Adipose tissue (tissue), 3 donors: ENCODE data around the gene ZSCAN32. TPM values are rescaled to one million over a fixed set of nuclear protein-coding genes. Genes with fewer than 3 reads are reported as not detected.

Experiments used
- H3K27ac ChIP-seq: one replicate; pipeline ENCODE4 v1.5.1; 2013; ENCODE audit warnings: low read depth, low read length
- WGBS, 3 donors: extraction: QIAGEN DNeasy Blood & Tissue Kit; methylation state at CpG; one replicate each; pipeline ENCODE4 v1.1.7; 2013; 5-methylcytosine and 5-hydroxymethylcytosine counted together
- polyA plus RNA-seq, 3 donors: library from polyadenylated mRNA; stranded (reverse); fragments of 200-250 nt; gene quantifications; one replicate each; pipeline ENCODE4 v1.2.3, GENCODE V29; 2013
- donor health status: healthy with polysubstance abuse.
- donor health status: Bipolar disorder and iron deficiency.
- donor health status: healthy.

ZSCAN32 gene
- 10 to 100 TPM in 1 of 3 donors, 1 to 10 TPM in 2; 4.5 to 10.1 (median 6.0) TPM for polyA plus RNA-seq

DNA sequence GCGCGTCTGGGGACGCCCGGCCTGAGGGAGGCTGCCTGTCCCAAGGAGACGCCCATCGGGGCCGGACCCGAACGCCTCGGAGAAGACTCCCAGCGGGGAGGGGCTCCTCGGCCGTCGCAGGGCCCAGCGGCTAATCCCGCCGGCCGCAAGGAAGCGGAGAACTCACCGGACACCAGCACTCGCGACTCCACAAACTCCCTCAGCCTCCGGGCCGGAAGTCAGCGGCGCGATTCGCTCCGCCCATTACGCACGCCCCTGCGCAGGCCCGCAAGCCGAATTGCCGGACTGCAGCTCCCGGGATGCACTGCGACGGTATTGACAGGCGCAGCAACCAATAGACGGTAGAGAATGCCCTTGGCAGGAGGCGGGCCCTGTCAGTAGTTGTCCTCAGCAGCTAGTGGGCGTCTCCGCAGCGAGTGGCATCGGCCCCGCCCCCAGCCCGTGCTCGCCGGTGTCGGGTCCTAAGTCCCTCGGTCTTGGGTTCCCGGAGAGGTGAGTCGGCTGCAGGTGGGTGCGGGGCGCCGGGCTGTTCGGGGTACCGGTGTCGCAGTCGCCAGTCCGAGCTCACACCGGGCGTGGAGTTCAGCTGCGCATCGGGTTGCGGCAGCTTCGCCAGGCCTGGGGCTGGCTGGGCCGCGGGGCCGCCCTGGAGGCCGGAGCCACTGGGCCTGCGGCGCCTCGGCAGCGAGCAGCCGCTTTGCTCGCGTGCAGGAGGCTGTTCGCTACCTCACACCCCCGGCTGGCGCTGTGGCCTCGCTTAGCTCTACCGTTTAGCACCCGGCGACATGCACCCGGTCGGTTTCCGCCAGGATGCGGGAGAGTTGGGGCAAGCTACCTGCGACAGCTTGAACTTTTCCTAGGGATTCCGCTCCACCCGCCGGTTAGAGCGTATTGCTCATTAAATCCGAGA is at the start of gene ZSCAN32, which contains the start of gene ZNF174:
TSS of gene ZSCAN32 (minus strand) at position 226 of the 910 bp plus-strand sequence. CDS start 3,447 bp downstream, outside the sequence.
TSS of gene ZNF174 (plus strand) at position 437 of the 910 bp plus-strand sequence. CDS start 790 bp downstream, outside the sequence.
- WGBS, 3 donors = 0 to 1% (median 0%) methylated on average over 85 to 95 of the region's 95 CpGs
- H3K27ac ChIP-seq = no peak within 1 kb of the TSS

DNA sequence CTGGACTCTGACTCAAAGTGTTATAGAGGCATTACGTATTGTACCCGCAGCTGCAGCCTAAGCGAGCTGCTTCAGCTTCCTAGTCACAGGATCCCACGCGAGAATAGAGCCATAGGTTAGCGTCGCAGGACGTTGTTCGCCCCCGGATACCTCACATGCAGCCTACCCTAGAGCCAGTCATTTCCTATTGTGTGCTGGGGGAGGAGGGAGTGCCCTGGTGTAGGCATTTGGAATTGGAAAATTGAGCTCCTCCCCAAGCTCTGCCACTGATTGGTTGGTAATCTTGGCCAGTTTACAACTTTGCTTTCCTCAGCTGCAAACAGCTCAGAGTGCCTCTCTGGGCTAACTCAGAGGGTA is 43.2 kb upstream of the ZSCAN32 start:
- 37 to 51% (median 38%) methylated on average over 10 of the region's 10 CpGs for WGBS, 3 donors
- H3K27ac ChIP-seq = no peak overlapping the region

DNA sequence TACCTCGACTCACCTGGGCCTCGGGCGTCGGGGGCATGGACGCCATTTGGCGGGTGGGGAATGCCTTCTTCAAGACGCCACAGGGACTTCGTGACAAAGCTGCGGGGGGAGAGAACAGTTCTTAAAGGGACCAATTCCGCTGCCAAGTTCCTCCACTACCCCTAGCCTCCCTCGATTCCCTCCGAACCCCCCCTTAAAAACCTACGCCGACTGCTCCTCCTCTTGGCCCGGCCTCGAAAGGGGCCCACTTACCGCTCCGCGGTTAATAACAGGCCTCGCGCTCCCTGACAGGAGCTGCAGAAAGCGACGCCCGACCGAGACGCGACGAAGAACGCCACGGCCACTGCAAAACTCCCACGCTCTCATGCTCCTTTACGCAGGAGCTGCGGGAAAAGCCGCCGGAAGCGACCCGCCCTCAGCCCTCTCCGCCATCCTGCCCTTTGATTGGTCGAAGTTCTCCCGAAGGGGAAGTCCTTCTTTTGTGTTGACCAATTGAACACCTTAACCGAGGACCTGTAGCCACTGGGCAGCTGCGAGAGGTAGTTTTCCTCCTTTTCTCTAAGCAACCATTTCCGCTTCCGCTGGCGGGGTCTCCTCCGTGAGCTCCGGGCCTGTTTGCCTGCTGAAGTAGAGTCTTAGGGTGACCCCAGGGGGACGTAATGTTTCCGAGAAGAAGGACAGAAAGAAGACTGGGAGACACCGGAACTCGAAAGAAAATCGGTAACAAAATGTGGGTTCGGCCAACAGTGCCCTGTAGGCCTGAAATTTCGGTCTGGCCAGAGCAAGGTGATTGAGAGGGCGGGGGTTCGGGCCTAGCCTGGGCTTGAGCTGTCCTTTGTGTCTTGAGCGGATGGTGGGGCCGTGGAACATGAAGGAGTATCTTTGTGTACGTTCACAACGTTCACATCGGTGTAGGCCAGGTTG is 42.6 kb upstream of the ZSCAN32 start, which contains the start of the genes NAA60 and ZNF597:
TSS of gene NAA60 (plus strand) at position 573 of the 924 bp plus-strand sequence. CDS start 32,548 bp downstream, outside the sequence.
TSS of gene ZNF597 (minus strand) at position 397 of the 924 bp plus-strand sequence. CDS start at position 46, 351 bp downstream.
- 40 to 43% (median 42%) methylated on average over 60 to 61 of the region's 61 CpGs for WGBS, 3 donors
- no peak within 1 kb of the TSS for H3K27ac ChIP-seq

DNA sequence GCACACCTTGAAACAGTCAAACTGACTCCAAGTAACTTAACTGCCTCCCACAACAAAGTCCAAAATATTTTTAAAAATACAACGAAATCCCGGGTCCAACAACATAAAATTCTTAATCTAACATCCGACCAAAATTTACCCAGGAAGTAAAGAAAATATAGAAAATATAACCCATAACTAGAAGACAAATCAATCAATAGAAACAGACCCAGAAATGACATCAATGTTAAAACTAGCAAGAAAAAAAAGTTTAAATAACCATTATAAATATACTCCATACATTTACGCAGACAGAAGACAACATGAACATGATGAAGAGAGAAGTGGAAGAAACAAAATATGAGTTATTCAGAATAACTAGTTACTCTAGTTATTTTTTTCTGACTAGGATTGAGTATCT is 38.8 kb upstream of the ZSCAN32 start:
- WGBS, 3 donors = 77 to 91% (median 87%) methylated on average over 4 of the region's 4 CpGs
- no peak overlapping the region for H3K27ac ChIP-seq

DNA sequence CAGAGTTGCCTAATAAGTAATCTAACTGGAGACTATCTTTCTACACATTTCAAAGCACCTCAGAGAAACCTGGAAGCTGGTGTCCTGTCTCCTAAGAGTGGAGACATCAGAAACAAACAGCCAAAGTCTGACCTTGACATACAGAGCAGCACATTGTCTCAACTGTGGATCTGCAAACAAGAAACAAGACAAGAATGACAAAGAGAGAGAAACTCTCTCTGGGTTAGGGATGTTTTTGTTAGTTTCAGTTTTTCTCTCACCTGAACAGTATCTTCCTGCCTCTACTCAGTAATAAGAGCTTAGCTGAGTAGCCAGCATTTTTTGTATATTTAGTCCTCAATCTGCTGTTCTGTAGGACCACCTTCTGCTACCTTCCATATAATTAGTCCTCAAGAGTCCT is 33.6 kb upstream of the ZSCAN32 start:
- no peak overlapping the region for H3K27ac ChIP-seq

DNA sequence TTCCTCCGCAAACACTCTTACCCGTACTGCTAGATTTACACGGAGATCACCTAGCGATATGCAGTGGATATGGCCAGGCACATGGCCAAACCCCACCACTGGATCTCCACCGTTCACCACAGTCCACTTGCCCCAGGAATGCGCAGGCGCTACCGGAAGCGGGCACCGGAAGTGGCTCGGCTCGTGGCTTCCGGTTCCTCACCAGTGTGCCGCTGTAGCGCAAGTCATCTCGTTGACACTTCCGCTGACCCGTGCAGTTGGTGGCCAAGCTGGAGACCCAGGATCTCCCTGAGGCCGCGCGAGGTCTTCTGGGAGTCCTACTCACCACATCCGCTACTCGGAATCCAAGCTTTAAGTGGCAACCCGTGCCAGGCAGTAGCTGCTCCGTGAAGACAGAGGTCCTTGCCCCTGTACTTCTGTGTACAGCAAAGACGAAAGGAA is 31.0 kb upstream of the ZSCAN32 start:
- no peak overlapping the region for H3K27ac ChIP-seq
- 58 to 70% (median 60%) methylated on average over 26 of the region's 26 CpGs for WGBS, 3 donors

DNA sequence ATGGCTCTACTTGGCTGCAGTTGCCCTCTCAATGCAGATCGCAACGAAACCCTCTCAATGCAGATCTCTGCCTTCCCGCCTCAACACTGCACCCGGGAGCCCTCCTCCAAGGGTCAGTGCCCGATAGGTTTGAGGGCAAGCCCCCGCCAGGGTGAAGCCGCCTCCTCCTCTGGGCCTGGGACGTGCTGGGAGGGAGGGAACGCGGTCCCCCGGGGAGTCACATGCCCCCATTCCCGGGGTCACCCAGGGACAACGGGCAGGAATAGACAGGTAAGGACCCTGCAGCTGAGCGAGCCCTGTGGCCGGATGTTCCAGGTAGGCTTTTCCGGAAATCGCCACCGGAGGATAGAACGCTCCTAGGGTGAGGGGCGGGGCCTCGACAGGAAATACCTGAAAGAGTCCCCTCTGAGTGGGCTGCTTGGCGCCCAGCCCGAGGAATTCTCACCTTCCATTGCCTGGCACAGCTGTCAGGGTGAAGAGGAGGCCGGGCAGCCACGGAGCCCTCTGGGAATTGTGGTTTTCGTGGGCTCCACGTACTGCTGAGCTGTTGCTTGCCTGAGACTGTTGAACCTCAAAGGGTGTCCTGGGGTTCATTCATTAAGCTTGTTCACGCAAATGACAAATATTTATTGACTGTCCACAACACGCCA is 13.1 kb upstream of the ZSCAN32 start:
- 38 to 46% (median 43%) methylated on average over 28 to 29 of the region's 29 CpGs for WGBS, 3 donors
- H3K27ac ChIP-seq = no peak overlapping the region

DNA sequence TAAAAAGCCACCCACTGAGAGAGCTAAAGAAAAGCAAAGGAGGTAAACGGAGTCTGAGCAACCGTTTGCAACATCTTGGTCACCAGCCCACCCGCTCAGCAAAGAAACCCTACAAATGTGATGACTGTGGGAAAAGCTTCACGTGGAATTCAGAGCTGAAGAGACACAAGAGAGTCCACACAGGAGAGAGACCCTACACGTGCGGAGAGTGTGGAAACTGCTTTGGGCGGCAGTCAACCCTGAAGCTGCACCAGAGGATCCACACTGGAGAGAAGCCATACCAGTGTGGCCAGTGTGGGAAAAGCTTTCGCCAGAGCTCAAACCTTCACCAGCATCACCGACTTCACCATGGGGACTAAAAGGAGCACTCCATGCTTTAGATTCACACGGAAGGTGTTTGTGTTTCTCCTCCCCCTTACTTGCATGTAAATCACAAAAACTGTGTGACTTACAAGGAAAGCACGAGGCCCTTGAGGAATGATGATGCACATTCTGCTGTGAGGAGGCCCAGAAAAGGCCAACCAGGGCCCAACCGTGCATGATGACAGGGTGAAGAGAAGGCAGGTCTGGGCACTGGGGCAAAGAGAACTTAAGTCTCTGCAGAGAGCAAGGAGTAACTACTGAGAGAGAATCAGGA is 7.9 kb upstream of the ZSCAN32 start:
- H3K27ac ChIP-seq = no peak overlapping the region
- WGBS, 3 donors = 97 to 98% (median 97%) methylated on average over 12 of the region's 12 CpGs

DNA sequence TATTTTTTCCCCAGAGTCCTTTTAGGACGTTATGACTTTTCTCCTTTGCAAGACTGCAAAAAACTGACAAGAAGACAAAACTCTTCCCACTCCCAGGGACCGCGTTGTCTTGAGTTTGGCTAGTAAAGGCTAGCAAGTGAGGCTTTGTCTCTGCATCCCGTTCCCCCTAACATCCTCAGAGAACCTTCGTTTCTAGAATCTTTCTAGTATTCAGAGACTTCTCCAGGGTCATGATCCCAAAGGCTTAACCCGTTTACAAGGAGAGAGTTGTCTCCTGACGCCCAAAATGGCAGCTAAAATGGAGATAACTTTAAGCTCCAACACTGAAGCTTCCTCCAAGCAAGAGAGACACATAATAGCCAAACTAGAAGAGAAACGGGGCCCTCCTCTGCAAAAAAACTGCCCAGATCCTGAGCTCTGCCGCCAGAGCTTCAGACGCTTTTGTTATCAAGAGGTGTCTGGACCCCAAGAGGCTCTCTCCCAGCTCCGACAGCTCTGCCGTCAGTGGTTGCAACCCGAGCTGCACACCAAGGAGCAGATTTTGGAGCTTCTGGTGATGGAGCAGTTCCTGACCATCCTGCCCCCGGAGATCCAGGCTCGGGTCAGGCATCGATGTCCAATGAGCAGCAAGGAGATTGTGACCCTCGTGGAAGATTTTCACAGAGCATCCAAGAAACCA is 1.1 kb upstream of the ZSCAN32 start:
- no peak overlapping the region for H3K27ac ChIP-seq
- 34 to 44% (median 37%) methylated on average over 17 of the region's 17 CpGs for WGBS, 3 donors

DNA sequence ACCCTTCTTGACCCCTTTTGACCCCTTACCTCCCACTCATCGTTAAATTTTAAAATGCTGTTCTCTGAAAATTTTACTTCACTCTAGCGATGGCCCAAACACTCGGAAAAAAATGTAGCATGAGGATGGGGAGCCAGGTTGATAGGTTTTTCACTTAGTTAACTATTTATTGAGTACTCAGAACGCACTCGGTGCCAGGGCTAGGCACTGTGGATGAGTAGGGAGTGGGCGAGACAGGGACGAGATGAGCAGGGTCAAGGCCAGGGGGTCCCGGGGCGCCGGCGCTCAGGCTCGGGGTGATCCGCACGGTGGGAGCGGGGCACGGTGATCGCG is 392 bp downstream of the ZSCAN32 start:
- no peak overlapping the region for H3K27ac ChIP-seq
- WGBS, 3 donors = 0 to 1% (median 1%) methylated on average over 18 of the region's 18 CpGs

DNA sequence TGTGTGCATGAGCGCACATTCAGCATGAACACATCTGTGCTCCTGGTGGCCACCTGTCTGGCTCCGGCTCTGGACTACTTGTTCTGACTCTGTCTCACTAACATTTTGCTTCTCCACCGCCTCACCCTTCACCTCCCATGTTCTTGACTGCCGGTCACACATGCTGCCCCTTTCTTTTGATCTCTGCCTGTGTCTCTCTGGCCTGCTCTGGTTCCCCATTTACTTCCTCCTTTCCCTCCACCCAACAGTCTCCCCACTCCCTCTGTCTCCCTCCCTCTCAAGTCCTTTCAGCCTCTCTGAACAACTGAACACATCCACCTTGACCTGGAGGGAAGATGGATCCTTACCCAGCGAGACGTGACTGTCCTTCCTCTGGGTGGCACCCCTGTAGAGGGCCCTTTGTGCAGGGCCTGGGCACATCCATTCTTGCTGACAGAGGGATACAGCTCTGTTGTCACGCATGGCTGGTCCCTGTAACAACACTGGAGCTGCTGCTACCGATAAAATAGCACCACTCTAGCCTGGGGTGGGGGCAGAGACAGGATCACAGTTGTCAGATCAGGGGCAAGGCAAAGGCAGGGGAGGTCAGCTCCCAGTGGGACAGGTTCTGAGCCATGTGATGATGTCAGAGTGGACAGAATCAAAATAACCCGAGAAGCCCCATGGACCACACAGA is 11.0 kb downstream of the ZSCAN32 start:
- no peak overlapping the region for H3K27ac ChIP-seq
- WGBS, 3 donors = 96 to 97% (median 96%) methylated on average over 9 of the region's 9 CpGs

DNA sequence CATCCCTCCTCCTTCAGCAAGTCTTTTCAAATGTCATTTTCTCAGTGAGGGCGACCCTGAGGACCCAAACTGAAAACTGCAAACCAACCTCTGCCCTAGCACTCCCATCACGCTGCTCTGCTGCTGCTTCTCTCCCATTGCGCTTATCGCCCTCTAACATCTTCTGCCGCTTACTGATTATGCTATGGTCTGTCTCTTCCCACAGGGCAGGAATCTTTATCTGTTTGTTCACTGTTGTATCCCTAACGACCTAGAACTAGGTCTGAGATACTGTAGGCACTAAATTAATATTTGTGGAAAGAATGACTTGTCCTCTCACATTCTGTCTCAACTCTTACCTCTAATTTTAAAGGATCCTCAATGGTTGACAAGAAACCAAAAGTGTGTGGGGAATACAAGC is 12.5 kb downstream of the ZSCAN32 start:
- no peak overlapping the region for H3K27ac ChIP-seq
- WGBS, 3 donors = 95 to 97% (median 97%) methylated on average over 6 of the region's 6 CpGs

DNA sequence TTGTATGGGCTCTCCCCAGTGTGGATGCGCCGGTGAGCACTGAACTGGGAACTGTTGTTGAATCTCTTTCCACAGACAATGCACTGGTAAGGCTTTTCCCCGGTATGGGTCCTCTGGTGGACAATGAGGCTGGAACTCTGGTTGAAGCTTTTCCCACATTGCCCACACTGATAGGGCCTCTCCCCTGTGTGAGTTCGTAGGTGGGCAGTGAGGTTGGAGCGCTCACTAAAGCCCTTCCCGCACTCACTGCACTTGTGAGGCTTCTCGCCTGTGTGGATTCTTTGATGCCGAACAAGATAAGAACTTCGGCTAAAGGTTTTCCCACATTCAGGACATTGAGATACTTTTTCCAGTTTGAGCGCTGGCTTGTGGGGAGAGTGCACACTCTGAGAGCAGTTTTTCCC is 17.8 kb downstream of the ZSCAN32 start:
- 98% methylated on average over 10 of the region's 10 CpGs for WGBS, 3 donors
- H3K27ac ChIP-seq = no peak overlapping the region

DNA sequence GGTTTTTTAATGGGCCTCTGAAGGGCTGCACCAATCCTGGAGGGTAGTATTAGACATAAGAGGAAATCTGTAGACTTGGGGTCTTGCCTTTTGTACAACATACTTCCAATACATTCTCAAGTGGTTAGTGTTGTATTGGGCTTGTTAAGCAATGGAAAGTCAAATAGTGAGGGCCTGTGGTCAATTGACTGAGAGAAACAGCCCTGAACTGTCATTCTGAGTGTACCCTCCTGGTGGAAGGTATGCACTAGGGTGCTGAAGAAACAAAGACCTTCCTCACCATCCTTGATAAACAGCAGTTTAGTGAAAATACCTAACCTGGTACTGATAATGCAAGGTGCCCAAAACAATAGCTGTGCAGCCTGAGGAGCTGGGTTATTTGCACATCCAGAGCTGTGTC is 22.9 kb downstream of the ZSCAN32 start:
- H3K27ac ChIP-seq = no peak overlapping the region

DNA sequence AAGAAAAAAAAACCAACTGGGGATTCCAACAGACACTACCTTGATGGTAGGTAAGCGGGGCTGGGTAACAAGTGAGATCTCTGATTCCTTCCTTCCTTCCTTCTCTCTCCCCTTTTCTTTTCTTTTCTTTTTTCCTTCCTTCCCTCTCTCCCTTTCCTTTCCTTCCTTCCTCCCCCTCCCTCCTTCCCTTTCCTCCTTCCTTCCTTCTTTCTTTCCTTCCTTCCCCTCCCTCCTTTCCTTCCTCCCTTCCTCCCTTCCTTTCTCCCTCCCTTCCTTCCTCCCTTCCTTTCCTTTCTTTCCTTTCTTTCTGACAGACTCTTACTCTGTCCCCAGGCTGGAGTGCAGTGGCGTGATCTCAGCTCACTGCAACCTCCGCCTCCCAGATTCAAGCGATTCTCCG is 25.1 kb downstream of the ZSCAN32 start:
- WGBS, 3 donors = 89 to 95% (median 95%) methylated on average over 5 of the region's 5 CpGs

DNA sequence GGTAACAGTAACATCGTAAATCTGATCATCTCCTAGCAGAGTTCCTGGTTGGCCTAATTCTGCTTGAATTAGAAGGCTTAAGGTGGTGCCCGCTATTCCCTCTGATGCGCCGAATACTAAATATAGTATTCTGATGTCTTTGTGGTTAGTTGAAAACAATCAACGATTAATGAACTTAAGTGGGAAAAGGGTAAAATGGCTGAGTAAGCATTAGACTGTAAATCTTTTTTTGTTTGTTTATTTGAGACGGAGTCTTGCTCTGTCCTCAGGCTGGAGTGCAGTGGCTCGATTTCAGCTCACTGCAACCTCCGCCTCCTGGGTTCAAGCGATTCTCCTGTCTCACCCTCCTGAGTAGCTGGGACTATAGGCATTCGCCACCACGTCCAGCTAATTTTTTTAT is 31.7 kb downstream of the ZSCAN32 start:
- no peak overlapping the region for H3K27ac ChIP-seq
- 91 to 95% (median 94%) methylated on average over 11 of the region's 11 CpGs for WGBS, 3 donors

More for the DNA sequence above, 25.1 kb downstream of the ZSCAN32 start:
- H3K27ac ChIP-seq = no peak overlapping the region
